ENCODE data around the gene ZDHHC19. TPM values are rescaled to one million over a fixed set of nuclear protein-coding genes. Genes with fewer than 3 reads are reported as not detected.
"Not testable (repeated sequence)": the region's sequence is repeated elsewhere in the genome, so short reads cannot be mapped to it uniquely, and the experiment has no call there.

Gene ZDHHC19
- total RNA-seq, 2 experiments from 2014 or later, result not detected

DNA sequence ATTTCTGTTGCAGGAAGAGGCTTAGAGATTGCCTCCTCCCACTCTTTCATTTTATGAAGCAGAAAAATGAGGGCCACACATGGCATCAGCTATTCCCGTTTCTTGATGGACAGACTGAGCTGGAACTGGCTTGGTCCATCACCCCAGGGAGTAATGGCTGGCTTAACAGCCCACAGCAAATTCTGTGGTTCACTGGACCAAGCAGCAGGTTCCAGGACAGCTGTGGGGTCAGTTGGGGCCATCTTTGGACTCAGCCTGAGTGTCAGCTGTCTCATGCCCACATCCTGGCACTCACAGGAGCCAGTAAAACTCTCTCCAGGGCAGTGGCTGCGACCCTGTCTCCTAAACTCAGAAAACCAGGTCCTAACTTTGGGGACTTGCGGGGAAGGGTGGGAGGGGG, 36.5 kb downstream of the ZDHHC19 start:
- DNase-seq (no peak), ATAC-seq (ENCODE audit: low read depth) (no peak)
- Mint-ChIP-seq H3K4me3 (no peak overlapping the region), H3K4me1 (peaks cover 12% of the 10 kb centered on the region), H3K27ac (no peak overlapping the region), H3K9me3 (peaks cover 2% of the 10 kb centered on the region), H3K27me3 (no peaks in the 10 kb centered on the region), H3K36me3 (no peaks in the 10 kb centered on the region)
- POLR2A ChIA-PET, result no interaction called here

GRCh38 chr3:196170296-196170695, 40.9 kb downstream of the ZDHHC19 start:
- not testable (repeated sequence) for H3K27me3 Mint-ChIP-seq; H3K4me3 Mint-ChIP-seq; H3K27ac Mint-ChIP-seq; H3K9me3 Mint-ChIP-seq; ATAC-seq (ENCODE audit: low read depth); H3K36me3 Mint-ChIP-seq; H3K4me1 Mint-ChIP-seq; DNase-seq
- POLR2A ChIA-PET, result interaction anchor here (0.7 kb wide), 1 partner anchor 89 kb away, joined by 6 read pairs; no protein-coding TSS in a partner anchor

DNA sequence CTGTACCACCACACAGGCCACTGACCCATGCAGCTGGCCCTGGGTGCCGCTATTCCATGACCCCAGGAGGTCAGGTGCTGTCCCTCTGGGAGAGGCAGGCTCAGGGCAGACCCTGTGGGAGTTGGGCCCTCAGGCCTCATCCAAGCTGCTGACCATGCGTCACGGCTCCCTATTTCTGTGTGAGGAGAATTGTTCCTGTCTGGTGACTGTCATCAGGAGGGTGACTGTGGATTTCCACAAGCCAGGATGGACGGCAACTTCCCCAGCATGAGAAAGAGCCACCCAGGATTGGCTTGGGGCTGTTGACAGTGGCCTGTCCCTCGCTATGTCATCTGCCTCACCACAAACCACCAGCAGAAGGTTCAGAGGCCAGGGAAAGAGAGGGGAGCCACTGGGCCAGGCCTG, 41.4 kb downstream of the ZDHHC19 start:
- Mint-ChIP-seq H3K36me3 (no peaks in the 10 kb centered on the region), H3K9me3 (no peaks in the 10 kb centered on the region), H3K27me3 (no peaks in the 10 kb centered on the region), H3K4me1 (peaks cover 2% of the 10 kb centered on the region), H3K4me3 (no peak overlapping the region), H3K27ac (no peak overlapping the region)
- no peak for ATAC-seq (ENCODE audit: low read depth)
- POLR2A ChIA-PET, result no interaction called here
- DNase-seq, result no peak

DNA sequence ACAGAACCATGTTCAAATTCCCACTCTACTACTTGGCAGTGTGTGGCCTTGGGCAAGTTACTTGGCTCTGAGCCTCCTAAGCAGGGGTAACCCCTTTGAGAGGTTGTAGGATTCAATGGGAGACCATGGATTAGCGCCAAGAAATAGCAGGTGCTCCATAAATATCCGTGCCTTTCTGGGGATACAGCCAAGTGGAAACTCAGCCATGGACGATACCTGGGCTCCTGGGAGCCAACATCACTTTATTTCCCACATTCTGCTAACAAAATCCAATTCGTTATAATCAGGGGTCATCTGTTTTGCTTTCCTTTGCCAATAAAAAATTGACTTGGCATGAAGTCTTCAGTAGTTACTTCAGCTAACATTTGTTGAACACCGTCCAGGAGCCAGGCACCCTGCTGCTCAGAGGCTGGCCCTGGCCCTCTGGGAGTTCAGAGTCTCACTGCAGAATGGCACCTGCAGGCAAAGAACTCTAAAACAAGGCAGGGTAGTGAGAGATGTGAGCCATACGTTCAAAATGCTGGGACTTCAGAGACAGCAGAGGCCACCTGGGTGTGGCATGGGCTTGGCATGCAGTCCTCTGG, 42.3 kb downstream of the ZDHHC19 start:
- no peaks in the 10 kb centered on the region for H3K9me3 Mint-ChIP-seq
- ATAC-seq (ENCODE audit: low read depth) (no peak), DNase-seq (no peak)
- no peaks in the 10 kb centered on the region for H3K27me3 Mint-ChIP-seq
- H3K4me1 Mint-ChIP-seq, result peaks cover 2% of the 10 kb centered on the region
- H3K4me3 Mint-ChIP-seq, result no peak overlapping the region
- H3K36me3 Mint-ChIP-seq, result no peaks in the 10 kb centered on the region
- H3K27ac Mint-ChIP-seq, result no peak overlapping the region
- POLR2A ChIA-PET, result no interaction called here

GRCh38 chr3:196166741-196167140, 44.5 kb downstream of the ZDHHC19 start:
- no peaks in the 10 kb centered on the region for H3K36me3 Mint-ChIP-seq
- H3K27me3 Mint-ChIP-seq, result no peaks in the 10 kb centered on the region
- H3K9me3 Mint-ChIP-seq, result no peaks in the 10 kb centered on the region
- H3K27ac Mint-ChIP-seq, result no peak overlapping the region
- DNase-seq, result no peak
- POLR2A ChIA-PET, result no interaction called here
- H3K4me1 Mint-ChIP-seq, result peaks cover 7% of the 10 kb centered on the region
- H3K4me3 Mint-ChIP-seq, result no peak overlapping the region
- no peak for ATAC-seq (ENCODE audit: low read depth)

- Mint-ChIP-seq H3K4me1 (peaks cover 7% of the 10 kb centered on the region), H3K9me3 (no peaks in the 10 kb centered on the region), H3K36me3 (no peaks in the 10 kb centered on the region), H3K4me3 (no peak overlapping the region), H3K27me3 (no peaks in the 10 kb centered on the region), H3K27ac (no peak overlapping the region)
- POLR2A ChIA-PET, result no interaction called here
- ATAC-seq (ENCODE audit: low read depth), result no peak
- no peak for DNase-seq
Measured at GRCh38 chr3:196165850-196166249, 45.4 kb downstream of the ZDHHC19 start.

DNA sequence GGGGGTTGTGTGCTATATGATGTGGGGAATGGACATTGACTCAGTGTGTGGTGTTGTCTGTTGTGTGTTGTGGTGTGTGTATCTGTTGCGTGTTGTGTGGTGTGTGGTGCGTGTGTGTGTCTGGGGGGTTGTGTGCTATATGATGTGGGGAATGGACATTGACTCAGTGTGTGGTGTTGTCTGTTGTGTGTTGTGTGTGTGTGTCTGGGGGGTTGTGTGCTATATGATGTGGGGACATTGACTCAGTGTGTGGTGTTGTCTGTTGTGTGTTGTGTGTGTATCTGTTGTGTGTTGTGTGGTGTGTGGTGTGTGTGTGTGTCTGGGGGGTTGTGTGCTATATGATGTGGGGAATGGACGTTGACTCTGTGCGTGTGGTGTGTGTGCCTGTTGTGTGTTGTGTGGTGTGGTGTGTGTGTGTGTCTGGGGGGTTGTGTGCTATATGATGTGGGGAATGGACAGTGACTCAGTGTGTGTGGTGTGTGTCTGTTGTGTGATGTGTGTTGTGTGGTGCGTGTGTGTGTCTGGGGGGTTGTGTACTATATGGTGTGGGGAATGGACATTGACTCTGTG, 46.1 kb downstream of the ZDHHC19 start:
- POLR2A ChIA-PET; H3K9me3 Mint-ChIP-seq; H3K36me3 Mint-ChIP-seq; H3K27me3 Mint-ChIP-seq; H3K4me3 Mint-ChIP-seq; H3K27ac Mint-ChIP-seq; ATAC-seq (ENCODE audit: low read depth); DNase-seq: not testable (repeated sequence)
- H3K4me1 Mint-ChIP-seq, result peaks cover 15% of the 10 kb centered on the region

GRCh38 chr3:196164576-196164975, 46.6 kb downstream of the ZDHHC19 start:
- Mint-ChIP-seq H3K4me3 (no peak overlapping the region), H3K36me3 (peaks cover 1% of the 10 kb centered on the region), H3K27me3 (no peaks in the 10 kb centered on the region), H3K4me1 (peaks cover 19% of the 10 kb centered on the region), H3K9me3 (no peaks in the 10 kb centered on the region), H3K27ac (no peak overlapping the region)
- POLR2A ChIA-PET, result interaction anchor here (1.0 kb wide), 1 partner anchor 15 kb away, joined by 3 read pairs; no protein-coding TSS in a partner anchor
- ATAC-seq (ENCODE audit: low read depth) (no peak), DNase-seq (no peak)

DNA sequence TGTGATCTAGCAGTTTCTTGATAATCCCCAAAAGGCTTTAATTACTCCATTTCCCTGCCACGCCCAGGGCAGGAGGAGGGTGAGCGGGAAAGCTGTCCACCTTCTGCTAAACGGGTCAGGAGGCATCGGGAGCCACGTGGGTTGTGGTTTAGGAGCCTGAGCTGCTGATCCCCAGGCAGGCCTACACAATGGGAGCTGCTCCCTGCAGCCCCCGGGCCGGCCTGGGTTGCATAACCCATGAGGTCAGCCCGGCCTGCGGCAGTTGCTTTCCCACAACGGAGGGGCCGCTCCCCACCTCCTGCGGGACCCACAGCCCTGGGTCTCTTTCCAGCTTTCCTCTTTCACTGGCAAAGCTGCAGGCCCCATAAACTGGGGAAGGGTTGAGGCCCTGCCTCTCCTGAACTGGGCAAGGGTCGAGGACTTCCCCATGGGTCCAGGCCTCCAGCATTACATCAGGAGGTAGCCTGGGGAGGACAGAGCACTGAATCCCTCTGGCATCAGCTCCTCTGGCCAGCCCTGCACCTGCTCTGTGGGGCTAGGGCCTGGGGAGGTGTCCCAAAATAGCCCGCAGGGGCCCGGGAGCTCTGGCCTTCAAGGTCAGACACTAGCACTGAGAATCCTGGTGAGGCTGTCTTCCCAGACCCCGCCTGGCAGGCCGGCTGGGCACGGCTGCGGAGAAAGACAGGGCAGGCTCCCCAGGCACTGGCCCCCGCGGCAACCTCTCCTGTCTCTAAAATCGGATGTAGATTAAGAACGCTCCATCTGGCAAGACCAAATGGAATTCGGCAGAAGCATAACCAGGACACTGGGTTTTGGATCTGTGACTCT, 47.3 kb downstream of the ZDHHC19 start:
- Mint-ChIP-seq H3K27me3 (no peaks in the 10 kb centered on the region), H3K27ac (no peak overlapping the region), H3K9me3 (no peaks in the 10 kb centered on the region), H3K4me1 (peaks cover 19% of the 10 kb centered on the region), H3K36me3 (peaks cover 1% of the 10 kb centered on the region), H3K4me3 (no peak overlapping the region)
- ATAC-seq (ENCODE audit: low read depth) (no peak), DNase-seq (no peak)
- POLR2A ChIA-PET, result interaction anchor here (1.0 kb wide), 1 partner anchor 16 kb away, joined by 3 read pairs; no protein-coding TSS in a partner anchor

GRCh38 chr3:196163212-196163611, 48.0 kb downstream of the ZDHHC19 start:
- Mint-ChIP-seq H3K36me3 (peaks cover 1% of the 10 kb centered on the region), H3K4me1 (peaks cover 19% of the 10 kb centered on the region), H3K9me3 (no peaks in the 10 kb centered on the region), H3K27ac (no peak overlapping the region), H3K27me3 (no peaks in the 10 kb centered on the region), H3K4me3 (no peak overlapping the region)
- ATAC-seq (ENCODE audit: low read depth), result no peak
- no peak for DNase-seq
- POLR2A ChIA-PET, result no interaction called here

DNA sequence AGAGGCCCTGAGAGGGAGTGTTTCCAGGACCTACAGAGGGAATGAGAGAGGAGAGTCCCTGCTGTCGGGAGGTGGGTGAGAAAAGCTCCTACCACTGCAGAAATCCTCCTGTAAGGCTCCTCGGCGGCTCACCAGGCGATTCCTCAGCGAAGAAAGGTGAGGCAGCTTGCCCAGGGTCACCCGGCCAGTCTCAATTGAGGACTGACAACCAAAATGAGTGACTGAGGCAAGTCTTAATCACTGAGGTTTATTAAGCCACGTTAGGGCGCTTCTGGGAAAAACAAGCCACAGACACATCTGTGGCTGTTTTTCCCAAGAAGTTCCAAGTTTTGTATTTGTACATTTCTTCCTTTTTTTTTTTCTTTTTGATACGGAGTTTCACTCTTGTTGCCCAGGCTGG, 48.5 kb downstream of the ZDHHC19 start:
- Mint-ChIP-seq H3K4me3 (no peak overlapping the region), H3K27me3 (no peaks in the 10 kb centered on the region), H3K36me3 (peaks cover 1% of the 10 kb centered on the region), H3K27ac (no peak overlapping the region), H3K4me1 (peaks cover 19% of the 10 kb centered on the region), H3K9me3 (no peaks in the 10 kb centered on the region)
- DNase-seq, result no peak
- POLR2A ChIA-PET, result no interaction called here
- ATAC-seq (ENCODE audit: low read depth), result no peak

GRCh38 chr3:196159952-196160804, 51.0 kb downstream of the ZDHHC19 start:
- Mint-ChIP-seq H3K9me3 (no peaks in the 10 kb centered on the region), H3K36me3 (peaks cover 1% of the 10 kb centered on the region), H3K27ac (peak overlapping the region; percentile 15), H3K4me3 (peak overlapping the region; percentile 30), H3K27me3 (no peaks in the 10 kb centered on the region), H3K4me1 (peaks cover 24% of the 10 kb centered on the region)
- ATAC-seq (ENCODE audit: low read depth) (peak; percentile 94), DNase-seq (peak; percentile 52)
- POLR2A ChIA-PET, result interaction anchor here (0.8 to 2.6 kb wide), 2 partner anchors 20 to 39 kb away, joined by 3 to 27 read pairs; no protein-coding TSS in a partner anchor

DNA sequence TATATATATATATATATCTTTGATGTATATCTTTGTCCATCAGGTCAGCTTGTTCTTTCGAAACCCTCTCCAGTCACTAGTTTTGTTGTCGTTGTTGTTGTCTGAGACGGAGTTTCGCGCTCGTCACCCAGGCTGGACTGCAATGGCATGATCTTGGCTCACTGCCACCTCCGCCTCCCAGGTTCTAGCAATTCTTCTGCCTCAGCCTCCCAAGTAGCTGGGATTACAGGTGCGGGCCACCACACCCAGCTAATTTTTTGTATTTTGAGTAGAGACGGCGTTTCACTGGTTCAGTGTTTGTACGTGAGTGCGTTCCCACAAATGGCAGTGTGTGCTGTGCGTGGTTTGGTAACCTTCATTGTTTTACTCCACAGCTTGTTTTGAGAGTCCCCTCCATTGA, 51.7 kb downstream of the ZDHHC19 start:
- H3K27ac Mint-ChIP-seq, result no peak overlapping the region
- no peak for ATAC-seq (ENCODE audit: low read depth)
- H3K27me3 Mint-ChIP-seq, result no peaks in the 10 kb centered on the region
- H3K4me3 Mint-ChIP-seq, result no peak overlapping the region
- POLR2A ChIA-PET, result interaction anchor here (0.8 to 2.6 kb wide), 2 partner anchors 21 to 39 kb away, joined by 3 to 27 read pairs; no protein-coding TSS in a partner anchor
- DNase-seq, result no peak
- H3K4me1 Mint-ChIP-seq, result peaks cover 24% of the 10 kb centered on the region
- peaks cover 1% of the 10 kb centered on the region for H3K36me3 Mint-ChIP-seq
- no peaks in the 10 kb centered on the region for H3K9me3 Mint-ChIP-seq
